ENCODE results near the gene AJAP1.

- TF ChIP-seq CTCF (conservative IDR thresholded peaks at IDR 0.05 in 1 of 2, IDR thresholded peaks at IDR 0.05 in 1 of 2; ENCODE audit: low read depth in 1 of 2, low read length in 2 of 2) (no peak), EZH2 (IDR thresholded peaks at IDR 0.05; ENCODE audit: low read length, missing control alignments) (no peak)
These were observed 23.8 kb downstream of the AJAP1 start for GRCh38 chr1:4678066-4678717.

Measured in fibroblast of lung (primary cell).